H1 (cell line): Measurements from ENCODE around the gene CKAP5. TPM values are rescaled to one million over a fixed set of nuclear protein-coding genes. Genes with fewer than 3 reads are reported as not detected.

Experiments
- ASH2L ChIP-seq: fragments of 200-600, 300-600 bp; sonication (generic); IDR thresholded peaks from one replicate; pipeline ENCODE4 v1.7.1; 2017; ENCODE audit warnings: low read length
- CHD2 ChIP-seq: IDR thresholded peaks from 2 replicates; pipeline ENCODE4 v1.6.1; 2012; ENCODE audit warnings: low read length, improper control_type of control experiment
- CHD7 ChIP-seq: fragments of 300-600 bp; sonication (generic); IDR thresholded peaks from 2 replicates; pipeline ENCODE4 v1.7.1; 2012; ENCODE audit warnings: low read length, moderate library complexity, mild to moderate bottlenecking, inconsistent platforms; ENCODE audit not compliant: insufficient replicate concordance
- CREB1 ChIP-seq: IDR thresholded peaks from 2 replicates; pipeline ENCODE4 v1.6.1; 2012; ENCODE audit warnings: inconsistent platforms
- EP300 ChIP-seq, 2 experiments: IDR thresholded peaks; 1 replicate in 1 of 2; 2 replicates in 1 of 2; pipeline ENCODE4 v1.6.1; 2011 to 2012; ENCODE audit warnings: low read depth in 2 of 2, low read length in 2 of 2, mild to moderate bottlenecking in 2 of 2, borderline replicate concordance in 1 of 2, inconsistent platforms in 1 of 2, moderate library complexity in 1 of 2
- KDM4A ChIP-seq: IDR thresholded peaks from one replicate; pipeline ENCODE4 v1.7.1; 2012; ENCODE audit warnings: low read depth, mild to moderate bottlenecking, moderate library complexity, low read length, inconsistent platforms; ENCODE audit not compliant: severe bottlenecking
- NRF1 ChIP-seq: IDR thresholded peaks from 2 replicates; pipeline ENCODE4 v1.6.1; 2011; ENCODE audit warnings: mild to moderate bottlenecking, low read depth, low read length, improper control_type of control experiment
- POU5F1 ChIP-seq: IDR thresholded peaks from 2 replicates; pipeline ENCODE4 v1.6.1; 2011; ENCODE audit warnings: low read depth, mild to moderate bottlenecking, low read length, moderate library complexity
- RBBP5 ChIP-seq: IDR thresholded peaks from 2 replicates; pipeline ENCODE4 v1.7.1; 2012; ENCODE audit warnings: low read depth, mild to moderate bottlenecking, inconsistent platforms, low read length, moderate library complexity, borderline replicate concordance
- SP4 ChIP-seq: IDR thresholded peaks from 2 replicates; pipeline ENCODE4 v1.6.1; 2012; ENCODE audit warnings: low read length, inconsistent platforms
- SUZ12 ChIP-seq: fragments of 200-600 bp; sonication (generic); IDR thresholded peaks from 2 replicates; pipeline ENCODE4 v1.6.1; 2012; ENCODE audit warnings: mild to moderate bottlenecking, inconsistent platforms, low read length, moderate library complexity, mixed read lengths
- TAF7 ChIP-seq: optimal IDR thresholded peaks from 2 replicates; pipeline ENCODE3; 2011; ENCODE audit warnings: low read depth, mild to moderate bottlenecking, inconsistent platforms, low read length, moderate library complexity, borderline replicate concordance
- TEAD4 ChIP-seq: IDR thresholded peaks from 2 replicates; pipeline ENCODE4 v1.6.1; 2012; ENCODE audit warnings: low read depth, low read length, inconsistent platforms, mixed read lengths
- polyA plus RNA-seq, 7 experiments: library from polyadenylated mRNA; depleted of rRNA in 3 of 7; stranded (reverse) in 5 of 7; unstranded in 2 of 7; fragments of >200 nt in 5 of 7; fragments of 200-250 nt in 2 of 7; gene quantifications; 1 replicate in 5 of 7; 2 replicates in 1 of 7; 4 replicates in 1 of 7; pipeline versions ENCODE4 v1.2.1 to v1.2.3, GENCODE V29; 2011 to 2013; ENCODE audit warnings: missing spikeins in 2 of 7, mixed read lengths in 2 of 7
- total RNA-seq: library from RNA; stranded (reverse); fragmentation: NEBNext Ultra II Directional; extraction: Animal tissue kit (Norgen Biotek cat#: 25700); gene quantifications from 2 replicates; pipeline ENCODE4 v1.2.1, GENCODE V29; 2021

Gene CKAP5
- total and polyA plus RNA-seq, 2 of the 8 experiments (the other 6 are each of a cell fraction or from before 2014, with no cell fraction given), result 64.8 to 185 TPM

GRCh38 chr11:46855167-46855566, 9.1 kb upstream of the CKAP5 start (continued):
- TF ChIP-seq CHD7, result no peak
- TF ChIP-seq CREB1, result no peak
- no peak for TF ChIP-seq SP4
- TF ChIP-seq NRF1, result no peak
- no peak for TF ChIP-seq EP300 (IDR thresholded peaks at IDR 0.05; ENCODE audit: borderline replicate concordance in 1 of 2, low read depth in 2 of 2, low read length in 2 of 2)
- TF ChIP-seq TAF7, result no peak
- no peak for TF ChIP-seq SUZ12
- TF ChIP-seq TEAD4, result no peak
- TF ChIP-seq KDM4A, result no peak
- TF ChIP-seq POU5F1, result no peak
- no peak for TF ChIP-seq ASH2L
- TF ChIP-seq CHD2, result no peak
- TF ChIP-seq RBBP5, result no peak
